ENCODE results near the gene RBM4B.

DNA sequence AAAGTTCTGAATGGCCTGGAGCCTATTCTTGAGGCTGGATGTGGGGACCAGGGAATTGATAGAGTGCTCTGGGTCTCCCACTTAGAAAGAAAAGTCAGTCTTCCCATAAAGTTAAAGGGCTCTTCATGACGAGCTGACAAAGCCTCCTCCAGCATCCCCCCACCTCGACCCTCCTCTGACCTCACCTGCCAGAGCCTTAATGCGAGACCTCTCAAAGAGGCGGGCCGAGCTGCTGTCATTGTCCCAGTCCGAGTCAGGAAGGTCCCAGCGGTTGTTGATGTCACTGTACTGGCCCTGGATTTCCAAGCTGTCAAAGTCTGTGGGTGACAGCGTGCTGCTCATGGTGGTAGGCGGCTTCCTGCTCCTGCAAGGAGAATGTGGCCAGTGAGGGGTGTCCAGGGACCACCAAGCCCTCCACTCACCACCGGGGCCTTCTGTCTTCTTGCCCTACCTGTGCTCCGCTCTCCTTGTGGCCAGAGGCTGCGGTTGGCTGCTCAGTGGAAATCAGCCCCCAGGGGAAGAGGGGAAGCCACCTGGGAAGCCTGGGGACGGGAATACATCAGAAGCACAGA lies 43.3 kb upstream of the RBM4B start:
- TF ChIP-seq, protein P1, sequence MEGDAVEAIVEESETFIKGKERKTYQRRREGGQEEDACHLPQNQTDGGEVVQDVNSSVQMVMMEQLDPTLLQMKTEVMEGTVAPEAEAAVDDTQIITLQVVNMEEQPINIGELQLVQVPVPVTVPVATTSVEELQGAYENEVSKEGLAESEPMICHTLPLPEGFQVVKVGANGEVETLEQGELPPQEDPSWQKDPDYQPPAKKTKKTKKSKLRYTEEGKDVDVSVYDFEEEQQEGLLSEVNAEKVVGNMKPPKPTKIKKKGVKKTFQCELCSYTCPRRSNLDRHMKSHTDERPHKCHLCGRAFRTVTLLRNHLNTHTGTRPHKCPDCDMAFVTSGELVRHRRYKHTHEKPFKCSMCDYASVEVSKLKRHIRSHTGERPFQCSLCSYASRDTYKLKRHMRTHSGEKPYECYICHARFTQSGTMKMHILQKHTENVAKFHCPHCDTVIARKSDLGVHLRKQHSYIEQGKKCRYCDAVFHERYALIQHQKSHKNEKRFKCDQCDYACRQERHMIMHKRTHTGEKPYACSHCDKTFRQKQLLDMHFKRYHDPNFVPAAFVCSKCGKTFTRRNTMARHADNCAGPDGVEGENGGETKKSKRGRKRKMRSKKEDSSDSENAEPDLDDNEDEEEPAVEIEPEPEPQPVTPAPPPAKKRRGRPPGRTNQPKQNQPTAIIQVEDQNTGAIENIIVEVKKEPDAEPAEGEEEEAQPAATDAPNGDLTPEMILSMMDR (IDR thresholded peaks at IDR 0.05; ENCODE audit: low read length) = no peak
- no peak for TF ChIP-seq EZH2 (IDR thresholded peaks at IDR 0.05; ENCODE audit: borderline replicate concordance, low read length)

Data from OCI-LY1 (cell line).